HG03159 (cell line): ENCODE measurements around the gene RASL10B.

ENCODE experiments used
- ATAC-seq: cut with Tn5 transposase; IDR thresholded peaks from one replicate; pipeline ENCODE4 v1.9.1; 2021; ENCODE audit warnings: mild to moderate bottlenecking, moderate library complexity; ENCODE audit not compliant: unreplicated experiment

The RASL10B gene

GRCh38 chr17:35791681-35792350, 60.4 kb downstream of the RASL10B start:
- no peak for ATAC-seq
